HepG2 (cell line): ENCODE data around the gene YIF1A. TPM values are rescaled to one million over a fixed set of nuclear protein-coding genes. Genes with fewer than 3 reads are reported as not detected.

Source experiments
- ATAC-seq: fragments of 200-7000 bp; cut with Tn5 transposase; 3 replicates; pipeline ENCODE4 v1.9.1; 2020; ENCODE audit warnings: mild to moderate bottlenecking, moderate library complexity
- BruUV-seq: library from RNA; stranded (reverse); fragments of 400-500 nt; replicated peaks from 2 replicates; lab custom pipeline; 2021; lab: Mats Ljungman, UMichigan
- CTCF ChIA-PET: fragments of 300-600 bp; formaldehyde crosslinking; extraction: SDS; loops from one replicate; lab custom pipeline; 2021; ENCODE audit warnings: low total read pairs, inconsistent platforms, low intra/inter-chr PET ratio; lab: Yijun Ruan, JAX
- POLR2A ChIA-PET: fragments of 350-600 bp; sonication (Branson Sonifier 250); formaldehyde crosslinking; loops from one replicate; lab custom pipeline; 2020; ENCODE audit warnings: antibody characterized with exemption, inconsistent platforms; lab: Yijun Ruan, JAX
- DNase-seq: peaks from one replicate; pipeline ENCODE4 v3.0.0-alpha.2; 2015; ENCODE audit warnings: low spot score
- FAIRE-seq: peaks from 3 replicates; lab custom pipeline; 2011; peaks lifted over from hg19 to GRCh38; lab: Jason Lieb, UNC
- H2AFZ ChIP-seq: one replicate; pipeline ENCODE4 v1.6.1; 2011; ENCODE audit warnings: low read length, inconsistent platforms
- H3K27ac ChIP-seq: fragments of 300-600 bp; 3 replicates; pipeline ENCODE4 v1.8.0; 2011; ENCODE audit warnings: mixed run types, mild to moderate bottlenecking, mixed read lengths, low read length, inconsistent platforms; ENCODE audit not compliant: insufficient read depth; ENCODE audit errors: extremely low read length
- H3K27me3 ChIP-seq, 2 experiments: fragments of 200-600 bp in 1 of 2; 2 replicates in 1 of 2; 3 replicates in 1 of 2; pipeline versions ENCODE4 v1.6.0 to v1.8.0; 2011; ENCODE audit warnings: low read length in 2 of 2, mild to moderate bottlenecking in 2 of 2, moderate library complexity in 2 of 2, inconsistent platforms in 1 of 2; ENCODE audit not compliant: insufficient read depth in 2 of 2, control insufficient read depth in 1 of 2
- H3K36me3 ChIP-seq, 2 experiments: fragments of 200-600 bp in 1 of 2; replicated peaks in 1 of 2; 2 replicates in 1 of 2; 3 replicates in 1 of 2; pipeline versions ENCODE4 v1.5.1 to v1.8.0; 2011; ENCODE audit warnings: low read length in 2 of 2, inconsistent platforms in 1 of 2; ENCODE audit not compliant: insufficient read depth in 2 of 2, control insufficient read depth in 1 of 2
- H3K4me1 ChIP-seq: 2 replicates; pipeline ENCODE4 v1.5.1; 2012; ENCODE audit warnings: low read length, inconsistent platforms; ENCODE audit not compliant: insufficient read depth
- H3K4me2 ChIP-seq: 2 replicates; pipeline ENCODE4 v1.6.0; 2011; ENCODE audit warnings: low read depth, low read length, inconsistent platforms
- H3K4me3 ChIP-seq, 3 experiments: fragments of 200-600 bp in 1 of 3; sonication (generic), shearing (Covaris generic) in 1 of 3; replicated peaks in 1 of 3; 2 replicates each; pipeline ENCODE4 v1.5.1; 2011 to 2016; ENCODE audit warnings: low read length in 3 of 3, inconsistent platforms in 2 of 3, low read depth in 2 of 3, mild to moderate bottlenecking in 2 of 3, control low read depth in 1 of 3, mixed read lengths in 1 of 3; ENCODE audit not compliant: insufficient read depth in 1 of 3
- H3K79me2 ChIP-seq: one replicate; pipeline ENCODE4 v1.6.1; 2011; ENCODE audit warnings: low read length, inconsistent platforms; ENCODE audit not compliant: insufficient read depth
- H3K9ac ChIP-seq: 2 replicates; pipeline ENCODE4 v1.6.0; 2011; ENCODE audit warnings: mild to moderate bottlenecking, low read depth, low read length, inconsistent platforms; ENCODE audit not compliant: insufficient read depth
- H3K9me3 ChIP-seq: 2 replicates; pipeline ENCODE4 v1.5.1; 2012; ENCODE audit warnings: mild to moderate bottlenecking, low read length
- H4K20me1 ChIP-seq: 2 replicates; pipeline ENCODE4 v1.6.0; 2011; ENCODE audit warnings: inconsistent platforms, mild to moderate bottlenecking, low read length, moderate library complexity; ENCODE audit not compliant: insufficient read depth
- ARID2 ChIP-seq: sonication (generic); formaldehyde crosslinking; IDR thresholded peaks from 2 replicates; pipeline ENCODE4 v1.8.1; 2022; ENCODE audit warnings: mild to moderate bottlenecking, missing genetic modification reagents, borderline replicate concordance
- ARNTL ChIP-seq: sonication (generic); formaldehyde crosslinking; IDR thresholded peaks from 2 replicates; pipeline ENCODE4 v1.4.0; 2020; ENCODE audit warnings: mild to moderate bottlenecking, missing genetic modification reagents
- ATF1 ChIP-seq: IDR thresholded peaks from 2 replicates; pipeline ENCODE4 v1.6.1; 2016; ENCODE audit warnings: mild to moderate bottlenecking, control low read depth
- BCL3 ChIP-seq: sonication (generic); formaldehyde crosslinking; IDR thresholded peaks from 2 replicates; pipeline ENCODE4 v1.5.1; 2020; ENCODE audit warnings: mild to moderate bottlenecking, missing genetic modification reagents, moderate library complexity
- BHLHE40 ChIP-seq: IDR thresholded peaks from 2 replicates; pipeline ENCODE4 v1.6.1; 2011; ENCODE audit warnings: low read length, improper control_type of control experiment
- CHD2 ChIP-seq: IDR thresholded peaks from 2 replicates; pipeline ENCODE4 v1.6.1; 2011; ENCODE audit warnings: low read depth, low read length, improper control_type of control experiment
- FOXJ3 ChIP-seq: sonication (generic); formaldehyde crosslinking; IDR thresholded peaks from 2 replicates; pipeline ENCODE4 v1.4.0; 2020; ENCODE audit warnings: missing genetic modification reagents, mild to moderate bottlenecking, borderline replicate concordance
- HNRNPUL1 ChIP-seq: fragments of 200-400 bp; formaldehyde crosslinking; IDR thresholded peaks from 2 replicates; pipeline ENCODE4 v1.6.1; 2017; ENCODE audit warnings: low read depth, mild to moderate bottlenecking, low read length, moderate library complexity
- KAT2B ChIP-seq: fragments of 150-350 bp; IDR thresholded peaks from 2 replicates; pipeline ENCODE4 v1.6.1; 2014; ENCODE audit warnings: low read depth, low read length, borderline replicate concordance
- PHF21A ChIP-seq: sonication (generic); formaldehyde crosslinking; IDR thresholded peaks from 2 replicates; pipeline ENCODE4 v1.5.0; 2020; ENCODE audit warnings: mild to moderate bottlenecking, missing genetic modification reagents
- PRMT3 ChIP-seq: sonication (generic); formaldehyde crosslinking; IDR thresholded peaks from 2 replicates; pipeline ENCODE4 v1.8.1; 2022; ENCODE audit warnings: low read depth, mild to moderate bottlenecking, moderate library complexity, missing genetic modification reagents, borderline replicate concordance
- RBAK ChIP-seq: sonication (generic); formaldehyde crosslinking; IDR thresholded peaks from 2 replicates; pipeline ENCODE4 v1.5.1; 2020; ENCODE audit warnings: mild to moderate bottlenecking, missing genetic modification reagents
- ZBTB46 ChIP-seq: sonication (generic); formaldehyde crosslinking; IDR thresholded peaks from 2 replicates; pipeline ENCODE4 v1.4.0; 2020; ENCODE audit warnings: mild to moderate bottlenecking, missing genetic modification reagents, borderline replicate concordance
- ZC3H4 ChIP-seq: sonication (generic); formaldehyde crosslinking; IDR thresholded peaks from 2 replicates; pipeline ENCODE4 v1.4.0; 2020; ENCODE audit warnings: missing genetic modification reagents, borderline replicate concordance
- ZFYVE20 ChIP-seq: sonication (generic); formaldehyde crosslinking; IDR thresholded peaks from 2 replicates; pipeline ENCODE4 v1.8.0; 2023; ENCODE audit warnings: low read depth, mild to moderate bottlenecking, moderate library complexity, missing genetic modification reagents, borderline replicate concordance
- ZNF605 ChIP-seq: sonication (generic); formaldehyde crosslinking; IDR thresholded peaks from 2 replicates; pipeline ENCODE4 v1.8.0; 2022; ENCODE audit warnings: mild to moderate bottlenecking, missing genetic modification reagents
- ZSCAN12 ChIP-seq: sonication (generic); formaldehyde crosslinking; IDR thresholded peaks from 2 replicates; pipeline ENCODE4 v1.9.0; 2021; ENCODE audit warnings: mild to moderate bottlenecking, missing genetic modification reagents
- WGBS: methylation state at CpG from one replicate; pipeline ENCODE4 v1.1.6; 2017; ENCODE audit warnings: low lambda C conversion rate; 5-methylcytosine and 5-hydroxymethylcytosine counted together
- in situ Hi-C: cut with HindIII; loops from 2 replicates; pipeline ENCODE4 v1.10.0; 2017; ENCODE audit warnings: low pct_unique_long_range_greater_than_20kb; ENCODE audit not compliant: extremely low pct_ligation_motif_present
- intact Hi-C: fragments of 100-400 bp; cut with micrococcal nuclease; formaldehyde crosslinking; loops from one replicate; pipeline ENCODE4 v1.10.0; 2022; ENCODE audit not compliant: unreplicated experiment
- polyA plus RNA-seq, 8 experiments: library from polyadenylated mRNA; depleted of rRNA in 3 of 8; stranded (reverse) in 7 of 8; unstranded in 1 of 8; fragments of >200 nt; fragmentation: Illumina TruSeq in 4 of 8; extraction: Trizol in 4 of 8; gene quantifications; 2 replicates each; pipeline versions ENCODE4 v1.2.1 to v1.2.3, GENCODE V29; 2011 to 2016; ENCODE audit warnings: low read depth in 4 of 8, missing spikeins in 1 of 8, mixed read lengths in 1 of 8; ENCODE audit not compliant: insufficient read depth in 1 of 8
- total RNA-seq, 5 experiments: library from RNA; depleted of rRNA; stranded (reverse); fragments of >200 nt; fragmentation: Illumina TruSeq; extraction: Trizol; gene quantifications; 2 replicates each; pipeline ENCODE4 v1.2.3, GENCODE V29; 2016; ENCODE audit warnings: low read depth in 1 of 5
- TF ChIP-seq, protein P1 (sequence below): IDR thresholded peaks from 2 replicates; pipeline ENCODE4 v1.6.1; 2016; ENCODE audit warnings: low read depth, borderline replicate concordance

The YIF1A gene
- total and polyA plus RNA-seq, 2 of the 13 experiments (the other 11 are each of a cell fraction or from before 2014, with no cell fraction given) = 133 to 145 TPM

DNA sequence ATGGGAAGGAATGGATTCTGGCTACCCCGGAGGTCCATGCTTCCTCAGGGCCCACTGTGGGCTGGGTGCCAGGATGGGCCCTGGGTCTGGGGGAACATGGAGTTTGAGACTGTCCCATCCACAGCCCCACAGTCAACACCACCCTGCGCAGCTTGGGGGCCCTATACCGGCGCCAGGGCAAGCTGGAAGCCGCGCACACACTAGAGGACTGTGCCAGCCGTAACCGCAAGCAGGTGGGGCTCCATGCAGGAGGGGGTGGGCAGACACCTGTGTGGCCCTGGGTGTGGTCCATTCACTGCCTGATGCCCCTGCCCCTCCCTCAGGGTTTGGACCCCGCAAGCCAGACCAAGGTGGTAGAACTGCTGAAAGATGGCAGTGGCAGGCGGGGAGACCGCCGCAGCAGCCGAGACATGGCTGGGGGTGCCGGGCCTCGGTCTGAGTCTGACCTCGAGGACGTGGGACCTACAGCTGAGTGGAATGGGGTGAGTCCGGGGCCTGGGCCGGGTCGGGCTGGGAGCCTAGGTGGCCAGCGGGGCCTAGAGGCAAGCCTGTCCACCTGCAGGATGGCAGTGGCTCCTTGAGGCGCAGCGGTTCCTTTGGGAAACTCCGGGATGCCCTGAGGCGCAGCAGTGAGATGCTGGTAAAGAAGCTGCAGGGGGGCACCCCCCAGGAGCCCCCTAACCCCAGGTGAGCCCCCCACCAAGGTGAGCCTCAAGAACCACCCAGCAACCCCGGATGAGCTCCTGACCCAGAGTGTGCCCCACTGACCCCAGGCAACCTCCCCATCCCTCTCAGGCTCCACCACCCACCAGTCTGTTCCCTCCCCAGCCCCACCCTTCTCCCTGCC, 23.2 kb downstream of the YIF1A start:
- Histone ChIP-seq H3K4me1 (peaks cover 13% of the 10 kb centered on the region), H3K79me2 (peaks cover 20% of the 10 kb centered on the region), H3K4me2 (no peak overlapping the region), H3K9me3 (no peaks in the 10 kb centered on the region), H3K4me3 (no peak overlapping the region), H3K36me3 (peaks cover 3 to 9% of the 10 kb centered on the region in 2 experiments; a peak in 2 of 5 replicates), H3K9ac (no peak overlapping the region), H4K20me1 (peaks cover 10% of the 10 kb centered on the region), H3K27me3 (no peaks in the 10 kb centered on the region; a peak in 1 of 5 replicates), H2AFZ (no peak overlapping the region), H3K27ac (no peak overlapping the region)
- no peak for FAIRE-seq
- intact Hi-C loops (no loop called here), in situ Hi-C loops (no loop called here)
- TF ChIP-seq ZC3H4 (CRISPR knock-in tag) = no peak
- TF ChIP-seq BCL3 (CRISPR knock-in tag) = no peak
- TF ChIP-seq RBAK = no peak
- TF ChIP-seq ATF1 (CRISPR knock-in tag) = no peak
- no peak for TF ChIP-seq PHF21A (CRISPR knock-in tag)
- no peak for TF ChIP-seq ARNTL
- no peak for TF ChIP-seq ZNF605 (CRISPR knock-in tag)
- TF ChIP-seq ZSCAN12 (CRISPR knock-in tag) = no peak
- no peak for TF ChIP-seq CHD2
- TF ChIP-seq, protein P1, sequence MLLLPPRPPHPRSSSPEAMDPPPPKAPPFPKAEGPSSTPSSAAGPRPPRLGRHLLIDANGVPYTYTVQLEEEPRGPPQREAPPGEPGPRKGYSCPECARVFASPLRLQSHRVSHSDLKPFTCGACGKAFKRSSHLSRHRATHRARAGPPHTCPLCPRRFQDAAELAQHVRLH = no peak
- TF ChIP-seq PRMT3 (CRISPR knock-in tag) = no peak
- no peak for TF ChIP-seq ZFYVE20 (CRISPR knock-in tag)
- no peak for TF ChIP-seq ARID2 (CRISPR knock-in tag)
- TF ChIP-seq FOXJ3 (CRISPR knock-in tag) = no peak
- TF ChIP-seq KAT2B = no peak
- TF ChIP-seq ZBTB46 = no peak
- no peak for TF ChIP-seq BHLHE40
- no peak for TF ChIP-seq HNRNPUL1
- POLR2A ChIA-PET = no interaction called here
- no peak for DNase-seq
- BruUV-seq = no TSS peak
- no peak for ATAC-seq
- 94% methylated on average over 4 of the region's 26 CpGs for whole genome bisulfite sequencing
- CTCF ChIA-PET = no interaction called here
